HG03039 (cell line): ENCODE data around the gene ABHD15.

Experiments used
- ATAC-seq: cut with Tn5 transposase; IDR thresholded peaks from one replicate; pipeline ENCODE4 v1.9.1; 2021; ENCODE audit warnings: mild to moderate bottlenecking, moderate library complexity; ENCODE audit not compliant: unreplicated experiment

ABHD15 gene

GRCh38 chr17:29583324-29584248 is 16.7 kb upstream of the ABHD15 start:
- no peak for ATAC-seq

- ATAC-seq = no peak
Observed at GRCh38 chr17:29582772-29583171, 15.9 kb upstream of the ABHD15 start.

DNA sequence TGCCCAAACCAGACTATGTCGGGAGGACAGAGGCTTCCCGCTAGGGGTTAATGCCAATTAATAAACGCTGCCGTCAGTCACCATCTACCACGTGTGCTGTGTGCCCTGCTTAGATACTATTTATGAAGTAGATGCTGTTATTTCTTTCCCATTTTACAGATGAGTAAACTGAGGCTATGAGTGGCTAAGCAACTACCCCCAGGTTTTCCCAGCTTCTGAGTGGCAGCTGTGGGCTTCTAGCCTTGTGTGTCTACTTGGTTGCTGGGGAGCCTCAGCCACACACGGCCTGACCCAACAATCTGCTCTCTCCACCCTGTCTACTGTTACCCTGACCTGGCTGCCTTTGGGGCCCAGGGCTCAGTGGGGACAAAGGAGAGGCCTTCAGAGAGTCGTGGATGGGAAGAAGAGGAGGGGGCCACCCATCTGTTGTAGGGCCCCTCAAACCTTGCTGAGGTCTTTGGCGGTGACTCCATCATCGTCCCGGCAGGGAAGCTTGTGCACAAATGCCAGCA is 15.5 kb upstream of the ABHD15 start:
- no peak for ATAC-seq

GRCh38 chr17:29581583-29582253 is 14.9 kb upstream of the ABHD15 start:
- no peak for ATAC-seq

DNA sequence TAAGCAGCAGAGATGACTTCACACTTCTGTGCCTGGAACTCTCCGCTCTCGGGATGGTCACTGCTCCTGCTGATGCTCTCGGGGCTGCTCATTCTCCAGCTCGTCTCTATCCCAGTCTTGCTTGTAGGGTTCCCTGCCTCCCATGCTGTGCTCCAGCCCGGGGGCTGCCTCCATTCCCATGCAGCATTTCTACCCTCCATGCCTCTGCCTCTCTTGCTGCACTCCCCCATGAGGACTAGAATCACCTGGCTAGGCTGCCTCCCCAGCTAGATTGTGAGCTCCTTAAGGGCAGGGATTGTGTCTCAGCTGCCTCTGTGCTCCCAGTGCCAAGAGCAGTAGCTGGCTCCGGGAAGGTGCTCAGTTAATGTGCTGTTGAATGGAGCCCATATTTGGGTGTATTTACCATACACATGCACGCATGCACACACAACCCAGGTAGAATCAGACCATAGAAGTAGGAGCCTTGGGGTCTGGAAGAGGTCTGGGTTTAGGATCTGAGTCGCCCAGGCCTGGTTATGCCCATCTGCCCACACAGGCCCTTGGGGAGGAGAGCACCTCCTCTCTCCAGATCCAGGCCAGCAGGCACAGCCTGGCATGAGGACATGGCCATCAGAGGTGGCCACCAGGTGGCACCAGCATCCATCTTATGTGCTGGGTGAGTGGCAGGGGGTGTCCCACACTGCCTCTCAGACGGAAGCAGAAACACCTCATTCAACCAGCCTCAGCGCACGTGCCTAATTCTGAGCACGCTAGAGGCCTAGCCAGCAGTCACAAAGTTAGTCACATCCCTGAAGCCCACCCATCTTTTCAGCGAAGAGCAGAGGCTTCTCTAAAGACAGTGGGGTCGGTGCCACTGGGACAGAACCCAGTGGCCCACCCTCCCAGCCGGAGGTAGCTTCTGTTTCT is 13.3 kb upstream of the ABHD15 start:
- ATAC-seq = peak; percentile 65

GRCh38 chr17:29578626-29579485 is 12.0 kb upstream of the ABHD15 start:
- ATAC-seq = no peak

- no peak for ATAC-seq
Observed at GRCh38 chr17:29577385-29578211, 10.8 kb upstream of the ABHD15 start.

GRCh38 chr17:29577001-29577370 is 10.1 kb upstream of the ABHD15 start:
- ATAC-seq = no peak

DNA sequence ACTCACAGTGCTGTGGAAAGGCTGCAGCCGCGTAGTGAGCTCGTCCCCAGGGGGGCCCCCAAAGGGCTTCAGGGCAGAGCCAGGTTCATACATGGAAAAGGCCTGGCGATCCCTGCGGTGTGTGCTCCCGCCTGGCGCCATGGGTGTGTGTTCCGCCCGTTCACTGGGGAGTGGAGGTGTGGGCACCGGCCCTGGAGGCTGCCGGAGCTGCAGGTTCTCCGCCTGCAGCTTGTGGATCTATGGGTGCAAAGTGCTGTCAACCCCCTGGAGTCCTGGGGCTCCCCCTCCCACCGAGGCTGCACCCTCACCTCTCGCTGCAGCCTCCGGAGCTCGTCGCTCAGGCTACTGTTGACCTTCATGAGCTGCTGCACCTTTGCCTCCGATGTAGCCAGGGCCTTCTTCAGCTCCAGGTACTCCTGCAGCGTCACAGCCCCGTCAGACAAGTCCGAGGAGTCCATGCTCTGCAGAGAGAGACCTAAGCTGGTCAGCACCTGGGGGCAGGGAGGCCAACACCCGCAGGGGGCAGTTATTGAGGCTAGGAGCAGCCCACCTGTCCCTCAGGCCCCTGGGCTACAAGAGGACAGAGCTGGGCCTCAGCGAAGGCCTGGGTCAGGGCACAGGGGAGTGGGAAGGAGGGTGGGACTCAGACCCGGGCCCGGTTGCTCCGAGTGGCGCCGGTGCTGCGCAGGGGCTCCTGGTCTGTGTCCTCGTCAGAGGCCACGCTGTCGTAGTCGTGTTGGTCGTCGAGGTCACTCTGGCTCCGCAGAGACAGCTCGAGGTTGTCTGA is 9.6 kb upstream of the ABHD15 start:
- no peak for ATAC-seq

DNA sequence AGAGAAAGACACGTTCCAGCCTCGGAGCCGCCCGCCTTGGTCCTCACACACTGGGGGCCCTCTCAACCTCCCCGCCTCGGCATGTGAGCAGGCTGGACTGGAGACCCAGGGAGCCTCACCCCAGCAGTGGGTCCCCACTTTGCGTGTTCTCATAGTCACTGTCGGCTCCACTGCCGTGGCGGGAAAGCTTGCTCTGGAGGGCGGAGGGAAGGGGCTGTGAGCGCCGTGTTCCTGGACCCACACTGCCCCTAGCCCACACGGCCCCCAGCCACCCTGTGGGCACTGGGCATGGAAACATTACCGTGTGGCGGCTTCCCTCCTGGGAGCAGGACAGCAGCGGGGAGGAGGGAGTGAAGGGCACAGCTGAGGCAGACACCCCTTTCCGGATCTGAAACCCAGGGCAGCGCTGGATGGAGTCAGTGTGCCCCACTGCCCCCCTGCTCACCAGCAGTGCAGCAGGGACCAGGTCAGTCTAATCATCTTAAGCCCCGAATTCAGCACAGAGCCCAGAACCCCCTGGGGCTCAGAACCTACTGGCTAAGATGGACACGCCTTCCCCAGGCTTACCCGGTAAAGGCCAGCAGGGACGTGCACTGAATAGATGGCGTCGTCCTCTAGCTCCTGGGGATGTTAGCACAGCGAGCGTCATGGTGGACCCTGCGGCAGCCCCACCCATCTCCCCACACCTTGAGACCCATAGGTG is 8.8 kb upstream of the ABHD15 start:
- no peak for ATAC-seq

GRCh38 chr17:29574732-29575510 is 8.1 kb upstream of the ABHD15 start:
- no peak for ATAC-seq

- ATAC-seq = no peak
Observed at GRCh38 chr17:29573871-29574731, 7.3 kb upstream of the ABHD15 start.

GRCh38 chr17:29573558-29573869 is 6.7 kb upstream of the ABHD15 start:
- no peak for ATAC-seq

GRCh38 chr17:29572691-29573557 is 6.1 kb upstream of the ABHD15 start:
- no peak for ATAC-seq
